HG03469 (cell line): ENCODE results near the gene MT1M.
"Not testable (repeated sequence)": the region's sequence is repeated elsewhere in the genome, so short reads cannot be mapped to it uniquely, and the experiment has no call there.

Source experiments
- ATAC-seq: cut with Tn5 transposase; IDR thresholded peaks from one replicate; pipeline ENCODE4 v1.9.1; 2021; ENCODE audit warnings: mild to moderate bottlenecking, moderate library complexity, moderate number of reproducible peaks; ENCODE audit not compliant: unreplicated experiment

Gene MT1M

GRCh38 chr16:56632156-56632847 is at the start of gene MT1M:
Gene MT1M (plus strand): TSS chr16:56632659. CDS start chr16:56632732, 73 bp downstream.
- no peak for ATAC-seq

- not testable (repeated sequence) for ATAC-seq
These were observed 49.5 kb upstream of the MT1M start for GRCh38 chr16:56582911-56583310.

- no peak for ATAC-seq
These were observed 48.9 kb upstream of the MT1M start for GRCh38 chr16:56583351-56584168.

- ATAC-seq, result no peak
These were observed 48.2 kb upstream of the MT1M start for GRCh38 chr16:56584276-56584675.

GRCh38 chr16:56588781-56589140 is 43.7 kb upstream of the MT1M start:
- ATAC-seq, result no peak

GRCh38 chr16:56589141-56590039 is 43.1 kb upstream of the MT1M start, which contains the start of gene MT3:
Gene MT3 (plus strand): TSS chr16:56589528. CDS start chr16:56589591, 63 bp downstream.
- no peak for ATAC-seq

- ATAC-seq, result no peak
These were observed 40.9 kb upstream of the MT1M start for GRCh38 chr16:56591377-56592060.

DNA sequence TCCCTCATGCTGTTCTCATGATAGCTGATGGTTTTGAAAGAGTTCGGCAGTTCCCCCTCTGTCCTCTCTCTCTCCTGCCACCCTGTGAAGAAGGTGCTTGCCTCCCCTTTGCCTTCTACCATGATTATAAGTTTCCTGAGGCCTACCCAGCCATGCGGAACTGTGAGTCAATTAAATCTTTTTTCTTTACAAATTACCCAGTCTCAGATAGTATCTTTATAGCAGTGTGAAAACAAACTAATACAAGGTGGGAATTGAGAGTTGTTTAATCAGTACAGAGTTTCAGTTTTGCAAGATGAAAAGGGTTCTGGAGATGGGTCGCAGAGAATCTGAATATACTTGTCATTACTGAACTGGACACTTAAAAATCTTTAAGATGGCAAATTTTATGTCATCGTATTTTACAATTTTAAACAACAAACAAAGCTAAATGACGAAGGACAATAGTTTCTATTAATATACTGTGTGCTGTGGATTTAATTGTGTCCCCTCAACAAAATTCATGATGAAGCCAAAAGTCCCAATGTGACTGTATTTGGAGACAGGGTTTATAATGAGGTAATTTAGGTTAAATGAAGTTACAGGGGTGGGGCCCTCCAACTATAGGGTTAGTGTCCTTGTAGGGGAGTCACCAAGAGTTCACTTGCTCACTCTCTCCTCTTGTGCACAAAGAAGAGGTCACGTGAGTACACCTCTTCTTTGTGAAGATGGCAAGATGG is 38.7 kb upstream of the MT1M start:
- ATAC-seq, result no peak

GRCh38 chr16:56594292-56594619 is 38.2 kb upstream of the MT1M start:
- no peak for ATAC-seq

DNA sequence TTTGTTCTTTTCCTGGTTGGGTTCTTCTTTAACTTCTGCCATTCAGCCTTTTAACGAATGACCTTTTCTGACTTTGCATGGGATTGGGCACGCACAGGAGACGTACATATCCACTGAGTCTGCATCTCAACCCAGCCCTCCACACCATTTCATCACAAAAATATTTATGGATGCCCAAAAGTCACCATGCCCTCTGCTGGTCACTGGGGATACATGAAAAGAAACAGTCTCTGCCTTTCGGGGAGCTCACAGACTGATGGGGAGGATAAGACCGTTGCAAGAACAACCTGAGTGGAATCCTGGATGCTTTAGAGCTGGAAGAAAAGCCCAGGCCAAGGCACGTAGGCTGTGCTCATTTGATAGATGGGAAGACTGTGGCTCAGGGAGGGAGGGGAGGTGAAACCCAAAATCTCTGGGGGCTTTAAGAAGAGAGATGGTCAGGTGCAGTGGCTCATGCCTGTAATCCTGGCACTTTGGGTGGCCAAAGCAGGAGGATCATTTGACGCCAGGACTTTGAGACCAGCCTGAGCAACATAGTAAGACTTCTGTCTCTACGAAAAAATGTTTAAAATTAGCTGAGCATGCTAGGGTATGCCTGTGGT is 32.0 kb upstream of the MT1M start:
- no peak for ATAC-seq

DNA sequence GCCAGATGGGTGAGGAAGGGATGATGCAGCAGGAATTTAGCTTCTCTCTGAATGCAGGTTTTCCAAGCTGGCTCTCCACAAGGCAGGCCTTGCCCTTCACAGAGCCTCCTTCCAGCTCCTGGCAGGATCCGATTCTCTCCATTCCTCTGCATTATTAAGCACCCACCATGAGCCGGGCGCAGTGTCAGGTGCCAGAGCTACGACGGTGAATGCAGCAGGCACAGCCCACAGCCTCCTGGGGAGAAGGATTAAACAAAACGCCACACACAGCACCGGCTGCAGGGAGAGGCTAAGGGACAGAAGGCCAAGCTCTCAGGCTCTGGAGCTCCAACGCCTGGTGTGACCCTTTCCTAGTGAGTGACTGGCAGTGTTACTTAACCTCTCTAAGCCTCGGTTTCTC is 31.1 kb upstream of the MT1M start:
- ATAC-seq, result no peak

DNA sequence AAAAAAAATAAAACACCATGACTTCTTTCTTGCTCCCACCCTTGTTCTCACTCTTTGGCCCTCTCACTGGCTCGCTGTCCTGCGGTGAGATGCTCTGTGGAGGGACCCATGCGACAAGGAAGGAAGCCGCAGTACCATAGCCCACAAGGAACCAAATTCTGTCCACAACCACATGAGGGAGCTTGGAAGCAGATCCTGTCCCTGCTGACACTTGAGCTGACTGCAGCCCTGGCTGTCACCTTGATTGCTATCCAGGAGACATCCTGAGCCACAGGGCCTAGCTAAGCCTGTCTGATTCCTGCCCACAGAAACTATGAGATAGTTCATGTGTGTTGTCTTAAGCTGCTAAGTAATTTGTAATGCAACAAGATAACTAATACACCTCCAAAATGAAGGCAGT is 28.9 kb upstream of the MT1M start:
- ATAC-seq, result no peak

- no peak for ATAC-seq
These were observed 27.5 kb upstream of the MT1M start for GRCh38 chr16:56604966-56605365.

DNA sequence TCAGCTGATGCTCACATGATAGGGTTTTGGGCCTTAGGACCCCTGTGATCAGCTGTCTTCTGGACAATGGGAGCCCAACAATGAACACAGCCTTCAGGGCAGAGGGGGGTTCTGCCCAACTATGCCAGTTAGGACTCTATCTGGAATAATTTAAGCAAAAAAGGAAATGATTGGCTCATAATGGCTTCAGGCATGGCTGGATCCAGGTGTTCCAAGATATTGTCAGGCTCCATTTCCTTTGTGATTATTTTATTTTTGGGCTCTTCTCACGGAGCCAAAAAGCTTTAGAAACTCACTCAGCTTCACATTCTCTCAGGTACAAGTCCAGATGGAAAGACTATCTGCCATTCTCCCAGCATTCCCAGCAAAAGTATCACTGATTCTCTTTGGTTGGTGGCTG is 27.0 kb upstream of the MT1M start:
- ATAC-seq, result no peak

GRCh38 chr16:56606071-56606475 is 26.4 kb upstream of the MT1M start:
- no peak for ATAC-seq

DNA sequence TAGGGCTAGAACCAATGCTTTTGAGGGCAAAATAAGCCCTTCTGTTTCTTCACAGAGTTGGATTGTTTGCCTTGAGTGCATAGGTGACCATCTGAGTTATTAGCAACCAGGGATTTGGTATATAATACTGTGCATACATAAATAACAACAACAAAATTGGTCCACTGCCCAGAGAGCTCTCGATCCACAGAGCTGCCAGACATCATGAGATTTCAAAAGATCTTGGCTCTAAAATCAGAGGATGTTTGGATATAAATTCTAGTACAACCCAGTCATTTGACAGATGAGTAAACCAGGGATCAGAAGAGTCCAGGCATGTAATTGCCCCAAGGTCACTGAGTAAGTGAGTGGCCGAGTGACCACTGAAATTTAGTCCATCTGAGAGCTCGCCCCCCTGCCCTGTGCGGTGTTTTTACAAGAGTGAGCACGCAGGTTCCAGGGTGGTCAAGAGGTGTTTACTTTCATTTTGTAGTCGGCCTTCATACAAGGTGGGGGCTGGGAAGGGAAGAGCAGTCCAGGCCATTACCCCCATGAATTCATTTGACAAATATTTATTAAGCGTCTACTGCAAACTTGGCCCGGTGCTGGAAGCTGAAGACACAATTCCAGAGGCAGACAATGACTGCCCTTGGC is 25.9 kb upstream of the MT1M start:
- no peak for ATAC-seq

GRCh38 chr16:56607109-56607618 is 25.3 kb upstream of the MT1M start:
- no peak for ATAC-seq

- ATAC-seq, result no peak
These were observed 24.8 kb upstream of the MT1M start for GRCh38 chr16:56607675-56608042.
